K562 (cell line): Measurements from ENCODE around the gene FAM117A. TPM values are rescaled to one million over a fixed set of nuclear protein-coding genes. Genes with fewer than 3 reads are reported as not detected.

Experiments used
- ATAC-seq: fragments of 200-7000 bp; cut with Tn5 transposase; 3 replicates; pipeline ENCODE4 v1.9.1; 2020; ENCODE audit warnings: moderate library complexity
- BruUV-seq: library from RNA; stranded (reverse); fragments of 400-500 nt; replicated peaks from 2 replicates; lab custom pipeline; 2021; lab: Mats Ljungman, UMichigan
- CTCF ChIA-PET: fragments of 300-600 bp; formaldehyde crosslinking; extraction: SDS; loops from one replicate; lab custom pipeline; 2021; ENCODE audit warnings: low intra/inter-chr PET ratio; lab: Yijun Ruan, JAX
- POLR2A ChIA-PET: fragments of 300-600, 350-650 bp; sonication (Branson Sonifier 250); formaldehyde crosslinking; extraction: SDS; loops from one replicate; lab custom pipeline; 2021; ENCODE audit warnings: antibody characterized with exemption, inconsistent platforms; lab: Yijun Ruan, JAX
- DNase-seq, 4 experiments: peaks; one replicate each; pipeline versions ENCODE4 v3.0.0 to v3.0.0-alpha.2; 2011 to 2018; ENCODE audit warnings: low spot score in 3 of 4, mixed read lengths in 3 of 4; ENCODE audit errors: extremely low read depth in 1 of 4
- FAIRE-seq: peaks from 2 replicates; lab custom pipeline; 2011; peaks lifted over from hg19 to GRCh38; lab: Jason Lieb, UNC
- H2AFZ ChIP-seq: 2 replicates; pipeline ENCODE4 v1.6.0; 2011; ENCODE audit warnings: low read depth, low read length, control low read depth, inconsistent platforms
- H3K27ac ChIP-seq: fragments of 200-600 bp; 3 replicates; pipeline ENCODE4 v1.8.0; 2011; ENCODE audit warnings: low read depth, mild to moderate bottlenecking, control low read depth, inconsistent platforms, low read length, moderate library complexity, mixed read lengths; ENCODE audit errors: extremely low read depth
- H3K27me3 ChIP-seq, 2 experiments: fragments of 300-600 bp in 1 of 2; 2 replicates in 1 of 2; 3 replicates in 1 of 2; pipeline versions ENCODE4 v1.6.0 to v1.8.0; 2011; ENCODE audit warnings: inconsistent platforms in 2 of 2, low read length in 2 of 2, mild to moderate bottlenecking in 1 of 2, mixed read lengths in 1 of 2, moderate library complexity in 1 of 2; ENCODE audit not compliant: control insufficient read depth in 2 of 2, insufficient read depth in 2 of 2
- H3K36me3 ChIP-seq: fragments of 300-600 bp; 3 replicates; pipeline ENCODE4 v1.8.0; 2011; ENCODE audit warnings: mild to moderate bottlenecking, low read length, inconsistent platforms; ENCODE audit not compliant: control insufficient read depth, insufficient read depth
- H3K4me1 ChIP-seq, 2 experiments: fragments of 200-600 bp in 1 of 2; replicated peaks in 1 of 2; 2 replicates in 1 of 2; 3 replicates in 1 of 2; pipeline versions ENCODE4 v1.5.1 to v1.8.0; 2011; ENCODE audit warnings: inconsistent platforms in 2 of 2, low read length in 2 of 2, mild to moderate bottlenecking in 1 of 2, mixed read lengths in 1 of 2, moderate library complexity in 1 of 2; ENCODE audit not compliant: control insufficient read depth in 2 of 2, insufficient read depth in 2 of 2
- H3K4me2 ChIP-seq: 2 replicates; pipeline ENCODE4 v1.6.1; 2011; ENCODE audit warnings: low read length, control low read depth, inconsistent platforms, mixed read lengths; ENCODE audit not compliant: insufficient read depth
- H3K4me3 ChIP-seq: fragments of 200-600 bp; sonication (generic), shearing (Covaris generic); 2 replicates; pipeline ENCODE4 v1.5.1; 2016; ENCODE audit warnings: control low read depth, inconsistent platforms
- H3K79me2 ChIP-seq: fragments of 200-600 bp; 3 replicates; pipeline ENCODE4 v1.8.0; 2011; ENCODE audit warnings: low read length, inconsistent platforms; ENCODE audit not compliant: control insufficient read depth, insufficient read depth
- H3K9ac ChIP-seq, 2 experiments: 2 replicates each; pipeline versions ENCODE4 v1.6.0 to v1.6.1; 2011; ENCODE audit warnings: low read depth in 2 of 2, low read length in 2 of 2, control low read depth in 1 of 2, inconsistent platforms in 1 of 2, mild to moderate bottlenecking in 1 of 2, mixed read lengths in 1 of 2; ENCODE audit not compliant: insufficient read depth in 1 of 2
- H3K9me1 ChIP-seq: one replicate; pipeline ENCODE4 v1.6.0; 2011; ENCODE audit warnings: inconsistent platforms, mild to moderate bottlenecking, low read length, moderate library complexity; ENCODE audit not compliant: control insufficient read depth, insufficient read depth
- H3K9me3 ChIP-seq: replicated peaks from 2 replicates; pipeline ENCODE4 v1.5.1; 2011; ENCODE audit warnings: low read depth, low read length, inconsistent platforms; ENCODE audit not compliant: control insufficient read depth, insufficient read depth
- H4K20me1 ChIP-seq: replicated peaks from 2 replicates; pipeline ENCODE4 v1.6.1; 2011; ENCODE audit warnings: low read length, inconsistent platforms, mixed read lengths; ENCODE audit not compliant: control insufficient read depth, insufficient read depth
- CUX1 ChIP-seq: fragments of 200-800 bp; sonication (Bioruptor generic); IDR thresholded peaks from 2 replicates; pipeline ENCODE4 v1.6.1; 2016; ENCODE audit warnings: missing genetic modification characterization, missing compliant biosample characterization
- ESRRB ChIP-seq: fragments of 250-450 bp; sonication (Bioruptor Pico); IDR thresholded peaks from 2 replicates; pipeline ENCODE4 v1.5.0; 2020; ENCODE audit warnings: mild to moderate bottlenecking, moderate library complexity, borderline replicate concordance
- L3MBTL2 ChIP-seq: fragments of 450-650 bp; IDR thresholded peaks from 2 replicates; pipeline ENCODE4 v1.6.1; 2016; ENCODE audit warnings: mild to moderate bottlenecking, moderate library complexity
- MAFF ChIP-seq: IDR thresholded peaks from 2 replicates; pipeline ENCODE4 v1.6.1; 2012; ENCODE audit warnings: low read length, improper control_type of control experiment
- MITF ChIP-seq: IDR thresholded peaks from 2 replicates; pipeline ENCODE4 v1.6.1; 2014; ENCODE audit warnings: antibody characterized with exemption
- TEAD2 ChIP-seq: fragments of 450-650 bp; IDR thresholded peaks from 2 replicates; pipeline ENCODE4 v1.6.1; 2016; ENCODE audit warnings: missing genetic modification characterization, control low read depth, missing compliant biosample characterization
- ZBTB9 ChIP-seq: fragments of 450-650 bp; formaldehyde crosslinking; IDR thresholded peaks from 2 replicates; pipeline ENCODE4 v1.4.0; 2020; ENCODE audit warnings: mild to moderate bottlenecking, moderate library complexity
- ZNF444 ChIP-seq: fragments of 250-450 bp; sonication (Bioruptor Pico); IDR thresholded peaks from 2 replicates; pipeline ENCODE4 v1.4.0; 2020; ENCODE audit warnings: mild to moderate bottlenecking, moderate library complexity
- ZNF778 ChIP-seq: fragments of 450-650 bp; formaldehyde crosslinking; IDR thresholded peaks from 2 replicates; pipeline ENCODE4 v1.4.0; 2020; ENCODE audit warnings: mild to moderate bottlenecking, moderate library complexity
- WGBS: fragments of 100-300 bp; shearing (Covaris generic); methylation state at CpG from one replicate; pipeline ENCODE4 v1.1.6; 2016; ENCODE audit warnings: low coverage, mixed read lengths; ENCODE audit not compliant: insufficient coverage; ENCODE audit errors: missing lambda C conversion rate; 5-methylcytosine and 5-hydroxymethylcytosine counted together
- in situ Hi-C: fragments of 300-500 bp; cut with MboI; formaldehyde crosslinking; loops from 4 replicates; pipeline ENCODE4 v1.15.0; 2018; ENCODE audit warnings: inconsistent platforms, mixed read lengths
- intact Hi-C: fragments of 100-400 bp; cut with micrococcal nuclease; formaldehyde crosslinking; loops from 2 replicates; pipeline ENCODE4 v1.14.2; 2022
- polyA plus RNA-seq, 8 experiments: library from polyadenylated mRNA; depleted of rRNA in 4 of 8; stranded (reverse) in 5 of 8; unstranded in 3 of 8; fragments of >200 nt; fragmentation: Nextera tagmentation in 2 of 8; fragmentation: Illumina TruSeq in 1 of 8; extraction: Ambion mirVana in 2 of 8; extraction: Trizol in 1 of 8; gene quantifications; 2 replicates each; pipeline versions ENCODE4 v1.2.1 to v1.2.3, GENCODE V29; 2011 to 2014; ENCODE audit warnings: inconsistent platforms in 1 of 8, missing spikeins in 1 of 8
- total RNA-seq, 7 experiments: library from RNA; depleted of rRNA in 6 of 7; stranded (reverse); fragments of >200 nt in 6 of 7; fragmentation: Illumina TruSeq in 2 of 7; extraction: Trizol in 2 of 7; gene quantifications; 2 replicates each; pipeline versions ENCODE4 v1.2.1 to v1.2.3, GENCODE V29; 2011 to 2021; ENCODE audit warnings: low replicate concordance in 1 of 7
- TF ChIP-seq, protein P1 (sequence below): fragments of 250-450 bp; sonication (Bioruptor Pico); IDR thresholded peaks from 2 replicates; pipeline ENCODE4 v1.6.1; 2021; ENCODE audit warnings: mild to moderate bottlenecking

FAM117A gene
- total and polyA plus RNA-seq, 9 of the 15 experiments (the other 6 are each of a cell fraction or from before 2014, with no cell fraction given), result 3.1 to 79.7 (median 36.6) TPM

DNA sequence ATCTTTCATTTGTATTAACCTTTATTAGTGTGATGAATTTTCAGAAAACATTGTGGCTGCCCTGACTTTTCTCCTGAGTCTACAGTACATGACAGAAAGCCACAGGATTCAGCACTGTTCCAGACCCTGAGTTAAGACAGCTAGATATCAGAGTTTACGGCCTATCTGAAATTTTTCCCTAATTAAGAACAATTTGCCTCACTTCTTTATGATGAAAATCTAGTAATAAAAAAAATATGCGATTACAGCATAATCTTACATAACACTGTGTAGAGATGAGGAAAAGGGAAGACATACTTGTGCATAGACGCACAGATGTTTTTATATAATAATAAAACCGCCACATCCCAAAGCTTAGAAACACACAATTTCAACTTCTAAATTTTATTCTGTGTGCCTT lies 93.3 kb downstream of the FAM117A start:
- ATAC-seq, result no peak
- no peak for FAIRE-seq
- Histone ChIP-seq H4K20me1 (no peaks in the 10 kb centered on the region), H3K4me3 (no peak overlapping the region), H3K9me3 (no peaks in the 10 kb centered on the region), H2AFZ (no peak overlapping the region), H3K36me3 (peaks cover 30% of the 10 kb centered on the region), H3K9ac (no peak overlapping the region), H3K79me2 (peaks cover 82% of the 10 kb centered on the region), H3K4me2 (no peak overlapping the region), H3K27ac (no peak overlapping the region), H3K4me1 (peaks cover 1 to 10% of the 10 kb centered on the region in 2 experiments; a peak in 2 of 5 replicates), H3K27me3 (no peaks in the 10 kb centered on the region), H3K9me1 (no peaks in the 10 kb centered on the region)
- no TSS peak for BruUV-seq
- in situ Hi-C loops (no loop called here), intact Hi-C loops (no loop called here)
- no peak for DNase-seq
- 88% methylated on average over 4 of the region's 4 CpGs for WGBS
- ChIA-PET CTCF (no interaction called here), POLR2A (interaction anchor here (0.6 to 2.2 kb wide), 4 partner anchors 9 to 43 kb away, joined by 3 to 13 read pairs (median 4); no protein-coding TSS in a partner anchor)
- TF ChIP-seq ESRRB (CRISPR knock-in tag) (no peak), MAFF (no peak), ZNF778 (no peak), TEAD2 (no peak), ZNF444 (no peak), MITF (no peak), CUX1 (CRISPR knock-in tag) (no peak), ZBTB9 (CRISPR knock-in tag) (no peak), L3MBTL2 (no peak)
- TF ChIP-seq, protein P1, sequence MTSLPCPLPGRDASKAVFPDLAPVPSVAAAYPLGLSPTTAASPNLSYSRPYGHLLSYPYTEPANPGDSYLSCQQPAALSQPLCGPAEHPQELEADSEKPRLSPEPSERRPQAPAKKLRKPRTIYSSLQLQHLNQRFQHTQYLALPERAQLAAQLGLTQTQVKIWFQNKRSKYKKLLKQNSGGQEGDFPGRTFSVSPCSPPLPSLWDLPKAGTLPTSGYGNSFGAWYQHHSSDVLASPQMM (CRISPR knock-in tag), result no peak
